H4 (cell line): ENCODE data around the gene UBE2R2. TPM values are rescaled to one million over a fixed set of nuclear protein-coding genes. Genes with fewer than 3 reads are reported as not detected.

ENCODE experiments used
- DNase-seq: peaks from one replicate; pipeline ENCODE4 v3.0.0-alpha.2; 2015; ENCODE audit warnings: low spot score
- total RNA-seq: library from RNA; depleted of rRNA; stranded (reverse); fragments of >200 nt; shearing (Covaris generic); gene quantifications from 2 replicates; pipeline ENCODE4 v1.2.3, GENCODE V29; 2014

The UBE2R2 gene
- total RNA-seq, 1 experiment from 2014 or later, result 27.6 TPM

- peak; percentile 35 for DNase-seq
These were observed 68.1 kb downstream of the UBE2R2 start for GRCh38 chr9:33884856-33885701.

GRCh38 chr9:33885948-33886347 lies 69.0 kb downstream of the UBE2R2 start:
- DNase-seq, result no peak

GRCh38 chr9:33893861-33894260 lies 76.9 kb downstream of the UBE2R2 start:
- no peak for DNase-seq

GRCh38 chr9:33894316-33894715 lies 77.4 kb downstream of the UBE2R2 start:
- no peak for DNase-seq

- no peak for DNase-seq
These were observed 86.3 kb downstream of the UBE2R2 start for GRCh38 chr9:33903157-33903780.

GRCh38 chr9:33905137-33905536 lies 88.2 kb downstream of the UBE2R2 start:
- DNase-seq, result no peak

- DNase-seq, result no peak
These were observed 89.8 kb downstream of the UBE2R2 start for GRCh38 chr9:33906769-33907168.

- no peak for DNase-seq
These were observed 90.4 kb downstream of the UBE2R2 start for GRCh38 chr9:33907347-33907746.

GRCh38 chr9:33908114-33908513 lies 91.2 kb downstream of the UBE2R2 start:
- DNase-seq, result no peak

GRCh38 chr9:33908749-33909148 lies 91.8 kb downstream of the UBE2R2 start:
- no peak for DNase-seq

- DNase-seq, result no peak
These were observed 96.6 kb downstream of the UBE2R2 start for GRCh38 chr9:33913541-33913940.

- no peak for DNase-seq
These were observed 98.1 kb downstream of the UBE2R2 start for GRCh38 chr9:33914887-33915628.

- no peak for DNase-seq
These were observed 100.1 kb downstream of the UBE2R2 start for GRCh38 chr9:33917036-33917435.

GRCh38 chr9:33919276-33919897 lies 102.4 kb downstream of the UBE2R2 start:
- DNase-seq, result no peak

GRCh38 chr9:33921967-33922895 lies 105.3 kb downstream of the UBE2R2 start:
- DNase-seq, result no peak

GRCh38 chr9:33923079-33923478 lies 106.1 kb downstream of the UBE2R2 start:
- no peak for DNase-seq

GRCh38 chr9:33923998-33924701 lies 107.2 kb downstream of the UBE2R2 start:
- no peak for DNase-seq

- peak; percentile 60 for DNase-seq
These were observed 108.2 kb downstream of the UBE2R2 start for GRCh38 chr9:33924978-33925797.

GRCh38 chr9:33926746-33927485 lies 110.0 kb downstream of the UBE2R2 start:
- no peak for DNase-seq
